NCI-H2029 (cell line): ENCODE data around the gene PTGES3.
A peak's percentile ranks its signal among the peaks of the same experiment; 100 is the strongest.
"Not testable (repeated sequence)": the region's sequence is repeated elsewhere in the genome, so short reads cannot be mapped to it uniquely, and the experiment has no call there.

ENCODE experiments used
- DNase-seq: peaks from one replicate; lab custom pipeline; 2025; lab: John Stamatoyannopoulos, UW

PTGES3 gene, protein sequence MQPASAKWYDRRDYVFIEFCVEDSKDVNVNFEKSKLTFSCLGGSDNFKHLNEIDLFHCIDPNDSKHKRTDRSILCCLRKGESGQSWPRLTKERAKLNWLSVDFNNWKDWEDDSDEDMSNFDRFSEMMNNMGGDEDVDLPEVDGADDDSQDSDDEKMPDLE

DNA sequence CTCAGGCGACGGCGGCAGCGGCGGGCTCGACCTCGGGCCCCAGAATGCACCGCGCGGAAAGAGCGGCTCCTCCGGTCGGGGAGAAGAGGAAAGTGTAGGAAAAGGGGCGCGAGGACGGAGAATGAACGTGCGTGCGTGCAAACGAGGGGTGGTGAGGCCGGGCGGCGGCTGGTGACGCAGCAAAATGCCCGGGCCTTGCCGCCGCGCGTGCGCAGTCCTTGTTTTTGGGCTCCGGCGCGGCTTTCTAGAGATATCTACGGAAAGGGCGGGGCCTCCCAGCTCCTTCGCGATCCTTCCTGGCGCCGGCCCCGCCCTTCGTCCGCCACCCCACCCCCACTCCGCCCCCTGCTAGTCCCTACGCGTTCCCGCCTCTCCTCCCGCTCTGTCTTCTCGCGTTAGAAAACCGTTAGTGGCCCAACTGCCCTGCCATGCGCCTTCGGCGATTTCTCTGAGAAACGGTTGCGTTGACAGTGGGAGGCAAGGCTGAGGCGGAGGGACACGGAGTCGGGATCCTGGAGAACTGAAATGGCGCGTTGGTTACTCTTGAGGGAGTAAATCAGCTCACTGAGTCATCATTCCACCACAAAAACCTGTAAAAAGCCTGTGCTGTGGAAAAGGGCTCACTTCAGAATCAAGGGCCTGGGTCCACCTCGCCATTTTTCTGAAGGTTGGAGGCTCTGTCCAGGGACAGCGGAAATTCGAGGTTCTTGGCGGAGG is at the start of gene PTGES3:
Gene PTGES3, minus strand, starts transcription at position 156 of the 717 bp plus-strand sequence. CDS start 285 bp downstream, outside the sequence.
- peak; percentile 98 for DNase-seq

DNA sequence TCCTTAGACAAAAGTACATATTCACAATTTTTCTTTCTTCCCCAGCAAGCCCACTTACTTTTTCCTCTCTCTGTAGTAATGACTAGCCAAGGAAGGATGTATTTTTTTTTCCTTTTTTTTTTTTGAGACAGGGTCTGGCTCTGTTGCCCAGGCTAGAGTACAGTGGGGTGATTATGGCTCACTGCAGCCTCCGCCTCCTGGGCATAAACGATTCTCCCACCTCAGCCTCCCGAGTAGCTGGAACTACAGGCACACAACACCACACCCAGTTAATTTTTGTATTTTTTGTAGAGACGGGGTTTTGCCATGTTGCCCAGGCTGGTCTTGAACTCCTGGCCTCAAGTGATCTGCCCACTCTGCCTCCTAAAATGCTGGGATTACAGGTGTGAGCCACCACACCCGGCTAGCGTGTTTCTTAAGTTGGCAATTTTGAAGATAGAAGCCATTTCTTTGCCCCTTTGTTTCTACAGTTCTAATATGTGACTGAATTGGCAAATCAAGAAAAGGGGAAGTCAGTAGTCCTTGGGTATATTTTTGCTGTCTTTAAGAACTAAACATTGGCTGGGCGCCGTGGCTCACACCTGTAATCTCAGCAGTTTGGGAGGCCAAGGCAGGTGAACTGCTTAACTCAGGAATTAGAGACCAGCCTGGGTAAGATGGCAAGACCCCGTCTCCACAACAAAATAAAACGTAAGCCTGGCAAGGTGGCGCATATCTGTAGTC is 40.2 kb upstream of the PTGES3 start:
- no peak for DNase-seq

DNA sequence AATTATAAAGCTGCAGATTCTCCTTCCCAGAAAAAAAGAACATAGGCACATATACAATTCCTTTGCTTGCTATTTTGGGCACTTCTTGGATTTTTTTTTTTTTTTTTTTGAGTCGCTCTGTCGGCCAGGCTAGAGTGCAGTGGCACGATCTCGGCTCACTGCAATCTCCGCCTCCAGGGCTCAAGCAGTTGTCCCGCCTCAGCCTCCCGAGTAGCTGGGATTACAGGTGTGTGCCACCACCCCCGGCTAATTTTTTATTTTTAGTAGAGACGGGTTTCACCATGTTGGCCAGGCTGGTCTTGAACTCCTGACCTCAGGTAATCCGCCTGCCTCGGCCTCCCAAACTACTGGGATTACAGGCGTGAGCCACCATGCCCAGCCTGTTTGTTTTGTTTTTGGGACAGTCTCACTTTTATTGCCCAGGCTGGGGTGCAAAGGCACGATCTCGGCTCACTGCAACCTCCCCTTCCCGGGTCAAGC is 38.2 kb upstream of the PTGES3 start:
- not testable (repeated sequence) for DNase-seq

DNA sequence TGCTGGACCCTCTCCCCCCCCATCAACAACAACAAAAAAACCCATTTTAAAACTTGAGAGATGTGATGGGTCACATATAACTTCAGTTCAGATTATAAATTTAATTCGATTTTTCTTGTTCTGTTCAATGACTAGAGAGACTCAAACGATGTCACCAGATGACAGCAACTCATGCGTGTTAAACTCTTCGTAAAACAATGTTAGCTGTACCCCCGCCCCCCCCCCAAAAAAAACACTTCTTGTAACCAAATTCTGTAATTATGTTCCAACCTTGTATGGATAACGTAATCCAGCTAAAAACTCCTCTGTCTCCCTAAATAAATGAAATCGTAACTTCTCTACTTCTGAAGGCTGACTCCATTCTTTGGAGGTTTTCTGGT is 37.6 kb upstream of the PTGES3 start:
- DNase-seq = no peak

DNA sequence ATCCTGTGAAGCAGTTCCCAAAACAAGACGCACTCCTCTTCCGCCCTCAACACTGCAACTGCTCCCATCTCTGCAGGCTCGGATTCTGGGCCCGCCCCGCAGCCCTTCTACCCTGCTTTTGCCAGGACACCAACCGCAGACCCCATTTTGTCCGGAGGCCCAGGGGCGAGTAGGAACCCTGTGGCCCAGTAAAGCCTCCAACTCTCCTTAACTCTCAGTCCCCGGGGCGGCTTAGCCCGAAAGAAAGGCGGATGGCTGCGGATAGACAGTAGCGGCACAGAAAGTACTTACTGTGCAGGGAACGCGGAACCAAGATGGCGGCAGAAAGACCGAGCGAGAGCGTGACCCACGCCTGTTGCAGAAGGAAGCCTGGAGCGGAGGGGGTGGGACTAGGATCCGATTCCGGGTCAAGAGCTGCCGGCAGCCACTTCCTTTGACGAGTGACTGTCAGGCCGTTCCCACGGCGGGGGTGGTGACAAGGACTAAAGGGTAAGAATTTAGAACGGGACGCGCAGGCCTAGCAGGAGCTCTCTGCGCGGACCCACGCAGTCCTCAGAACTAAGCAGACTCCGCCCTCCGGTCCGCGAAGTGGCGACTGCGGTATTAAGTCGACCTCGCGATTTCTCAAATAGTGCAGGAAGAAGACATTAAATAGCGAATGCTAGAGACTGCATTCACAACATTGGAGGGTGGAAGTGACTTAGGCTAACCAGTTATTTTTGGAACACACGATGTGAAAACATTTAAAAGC is 37.1 kb upstream of the PTGES3 start, which contains the start of gene NACA:
Gene NACA, minus strand, starts transcription at position 328 of the 751 bp plus-strand sequence. CDS start 778 bp downstream, outside the sequence.
- peak; percentile 97 for DNase-seq

DNA sequence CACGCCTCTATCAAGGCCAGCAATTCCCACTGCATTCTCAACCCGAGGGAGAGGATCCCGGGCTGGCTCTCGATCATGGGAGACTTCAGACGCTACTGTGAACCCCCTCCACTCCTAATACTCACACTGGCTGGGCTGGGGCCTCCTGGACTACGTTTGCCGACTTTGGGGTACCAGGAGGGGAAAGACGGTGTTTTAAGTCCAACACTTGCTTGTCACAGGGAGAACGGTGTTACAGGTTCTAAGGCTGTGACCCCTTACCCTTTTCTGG is 36.6 kb upstream of the PTGES3 start:
- DNase-seq = no peak

DNA sequence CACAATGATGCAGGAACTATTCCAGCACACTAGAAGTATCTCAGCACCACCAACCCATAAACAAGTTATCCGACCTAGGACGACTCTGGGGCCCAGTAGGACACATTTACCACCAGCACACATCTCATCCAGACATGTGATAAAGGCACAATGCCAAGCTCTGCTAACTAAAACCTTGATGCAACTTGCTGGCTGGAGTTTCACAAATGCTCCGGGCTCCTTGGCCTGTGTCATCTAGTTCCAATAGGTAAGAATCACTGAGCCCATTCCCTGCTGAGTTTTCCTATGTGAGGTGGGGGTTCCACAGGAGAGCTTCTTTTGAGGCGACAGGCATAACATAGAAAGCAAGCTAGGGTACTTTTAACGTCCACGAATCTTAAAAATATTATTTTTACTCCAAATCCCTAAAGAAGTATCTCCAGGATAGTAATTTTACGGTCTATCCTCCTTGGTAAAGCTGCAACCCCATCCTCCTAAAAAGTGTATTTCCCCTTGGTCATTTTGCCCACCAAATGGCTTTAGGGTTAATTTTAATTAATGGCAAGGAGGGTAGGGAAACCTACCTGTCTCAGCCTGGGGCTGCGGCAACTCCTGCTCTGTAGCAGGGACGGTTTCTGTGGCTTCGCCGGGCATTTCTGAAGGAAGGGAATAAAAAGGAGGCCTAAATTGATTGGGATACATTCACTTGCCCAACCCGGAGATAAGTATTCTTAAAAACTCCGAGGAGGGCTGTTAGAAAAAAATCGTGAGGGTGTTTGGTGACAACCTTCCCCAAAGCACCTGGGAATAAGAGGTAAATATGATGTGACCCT is 36.0 kb upstream of the PTGES3 start:
- peak; percentile 20 for DNase-seq

DNA sequence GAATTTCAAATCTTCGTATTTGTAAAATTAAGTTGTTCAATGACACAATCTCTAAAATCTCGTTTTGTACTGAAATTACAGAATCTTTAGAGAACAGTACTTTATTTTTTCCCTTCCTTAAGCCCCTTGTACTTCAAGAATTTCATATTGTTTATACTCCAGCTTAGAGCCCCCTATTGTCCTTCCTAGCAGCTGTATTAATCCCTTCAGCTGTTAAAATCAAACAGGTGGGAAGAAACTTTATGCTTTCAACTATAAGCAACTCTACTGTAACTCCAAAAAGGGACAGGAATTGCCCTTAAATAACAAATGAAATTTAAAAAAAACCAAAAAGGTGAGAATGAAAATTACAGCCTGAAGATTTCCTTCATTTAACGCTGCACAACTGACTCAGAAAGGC is 35.3 kb upstream of the PTGES3 start:
- DNase-seq = no peak

DNA sequence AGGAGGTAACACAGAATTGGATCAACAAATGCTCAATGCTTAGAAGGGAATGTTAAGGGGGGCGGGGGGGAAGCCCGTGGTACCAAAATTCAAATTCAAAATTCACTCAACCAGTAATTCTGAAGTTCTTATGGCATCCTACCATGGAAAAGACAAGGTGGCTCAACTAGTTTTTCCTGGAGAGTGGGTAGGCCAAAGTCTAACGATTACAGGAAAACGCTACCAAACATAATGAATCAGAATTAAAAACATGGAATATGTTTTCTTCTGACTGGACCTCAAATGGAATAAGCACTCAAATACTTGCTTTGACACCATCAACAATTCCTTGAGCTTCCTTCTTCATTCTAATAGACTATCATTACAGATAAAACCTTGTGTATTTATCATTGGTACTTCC is 34.7 kb upstream of the PTGES3 start:
- no peak for DNase-seq

DNA sequence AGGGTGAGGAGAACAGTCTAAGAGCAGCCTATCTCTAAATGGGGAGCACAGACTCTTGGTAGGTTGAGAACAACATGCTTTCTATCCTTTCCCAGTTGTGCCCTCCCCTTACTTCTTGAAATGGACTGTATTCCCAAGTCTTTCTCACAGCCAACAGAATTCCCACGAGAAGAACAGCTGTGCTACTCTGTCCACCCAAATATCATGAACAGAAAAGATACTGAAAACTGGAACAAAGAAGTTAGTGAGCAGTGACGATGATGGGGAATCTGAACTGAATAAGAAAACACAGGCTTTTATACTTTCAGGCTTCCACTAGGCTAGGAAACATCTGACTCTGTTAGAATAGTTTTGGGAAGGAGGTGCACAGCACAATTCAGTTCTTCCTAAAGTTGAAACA is 33.6 kb upstream of the PTGES3 start:
- no peak for DNase-seq

DNA sequence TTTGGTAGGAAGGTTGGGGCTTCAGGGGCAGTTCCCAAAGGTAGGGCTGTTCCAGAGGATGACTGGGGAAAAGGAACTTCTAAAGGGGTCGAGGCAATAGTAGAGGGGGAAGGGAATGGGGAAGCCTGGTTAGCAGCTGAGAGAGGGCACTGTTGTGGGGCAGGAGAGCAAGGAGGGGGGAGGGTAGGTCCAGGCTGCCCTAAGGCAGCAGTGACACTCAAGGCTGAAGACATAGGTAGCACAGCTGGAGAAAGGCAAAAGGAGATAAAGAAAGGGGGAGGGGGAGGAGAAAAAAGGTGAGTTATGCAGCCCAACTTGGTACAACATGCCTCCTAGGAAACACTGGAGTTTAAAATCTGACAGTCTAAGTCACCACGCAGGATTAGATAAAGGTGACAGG is 33.1 kb upstream of the PTGES3 start:
- no peak for DNase-seq

DNA sequence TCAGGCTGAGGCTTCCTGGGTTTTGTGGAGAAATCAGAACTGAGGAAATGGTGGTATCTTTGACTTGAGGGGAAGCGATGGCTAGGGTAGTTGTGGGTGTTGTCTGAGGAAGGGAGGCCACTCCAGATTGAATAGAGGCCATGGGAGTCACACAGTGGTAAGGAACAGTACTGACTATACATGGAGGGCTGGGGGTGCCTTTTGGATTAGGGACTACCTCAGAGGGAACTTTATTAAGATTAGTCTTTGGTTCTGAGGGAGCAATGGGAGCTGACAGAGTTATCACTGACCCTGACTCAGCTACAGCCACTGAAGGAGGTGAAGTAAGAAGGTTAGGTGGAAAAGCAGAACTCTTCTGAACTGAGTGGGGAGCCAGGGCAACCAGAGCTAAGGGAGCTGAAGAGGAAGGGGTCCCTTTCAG is 32.7 kb upstream of the PTGES3 start:
- no peak for DNase-seq

DNA sequence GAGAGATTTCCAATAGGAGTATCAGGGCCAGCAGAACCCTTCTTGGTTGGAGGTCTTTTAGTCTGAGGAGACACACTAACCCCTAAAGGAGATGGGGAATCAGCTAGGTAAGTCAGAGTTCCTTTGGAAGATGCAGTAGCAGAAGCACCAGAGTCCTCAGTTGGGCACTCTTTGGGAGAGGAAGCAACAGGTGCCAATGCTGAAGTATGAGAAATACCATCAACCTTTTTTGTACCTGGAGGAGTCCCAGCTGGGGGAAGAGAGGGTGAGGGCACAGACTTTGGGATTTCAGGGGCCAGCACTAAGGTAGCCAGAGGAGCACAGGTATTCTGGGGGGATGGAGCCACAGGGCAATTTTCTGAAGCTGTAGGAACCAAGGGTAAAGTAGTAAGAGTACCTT is 31.0 kb upstream of the PTGES3 start:
- no peak for DNase-seq

DNA sequence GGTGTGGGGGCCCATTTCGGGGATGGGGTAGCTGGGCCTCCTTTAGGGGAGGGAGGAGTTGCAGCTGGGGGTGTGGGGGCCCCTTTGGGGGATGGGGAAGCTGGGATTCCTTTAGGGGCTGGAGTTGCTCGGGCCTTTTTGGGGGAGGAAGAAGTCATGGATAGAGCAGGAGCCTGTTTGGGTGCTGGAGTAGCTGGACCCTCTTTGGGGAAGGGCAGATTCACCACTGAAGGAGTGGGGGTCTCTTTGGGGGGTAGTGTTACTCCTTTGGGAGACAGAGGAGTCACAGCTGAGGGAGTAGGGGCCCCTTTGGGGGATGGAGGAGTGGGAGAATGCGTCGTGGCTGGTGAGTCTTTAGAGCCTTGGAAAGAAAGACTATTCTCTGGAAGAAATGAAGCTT is 30.6 kb upstream of the PTGES3 start:
- DNase-seq = no peak

DNA sequence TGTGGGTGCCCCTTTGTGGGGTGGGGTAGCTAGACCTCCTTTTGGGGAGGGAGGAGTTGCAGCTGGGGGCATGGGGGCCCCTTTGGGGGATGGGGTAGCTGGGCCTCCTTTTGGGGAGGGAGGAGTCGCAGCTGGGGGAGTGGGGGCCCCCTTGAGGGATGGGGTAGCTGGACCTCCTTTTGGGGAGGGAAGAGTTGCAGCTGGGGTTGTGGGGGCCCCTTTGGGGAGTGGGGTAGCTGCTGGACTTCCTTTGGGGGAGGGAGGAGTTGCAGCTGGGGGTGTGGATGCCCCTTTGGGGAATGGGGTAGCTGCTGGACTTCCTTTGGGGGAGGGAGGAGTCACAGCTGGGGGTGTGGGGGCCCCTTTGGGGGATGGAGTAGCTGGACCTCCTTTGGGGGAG is 30.1 kb upstream of the PTGES3 start:
- DNase-seq = no peak

DNA sequence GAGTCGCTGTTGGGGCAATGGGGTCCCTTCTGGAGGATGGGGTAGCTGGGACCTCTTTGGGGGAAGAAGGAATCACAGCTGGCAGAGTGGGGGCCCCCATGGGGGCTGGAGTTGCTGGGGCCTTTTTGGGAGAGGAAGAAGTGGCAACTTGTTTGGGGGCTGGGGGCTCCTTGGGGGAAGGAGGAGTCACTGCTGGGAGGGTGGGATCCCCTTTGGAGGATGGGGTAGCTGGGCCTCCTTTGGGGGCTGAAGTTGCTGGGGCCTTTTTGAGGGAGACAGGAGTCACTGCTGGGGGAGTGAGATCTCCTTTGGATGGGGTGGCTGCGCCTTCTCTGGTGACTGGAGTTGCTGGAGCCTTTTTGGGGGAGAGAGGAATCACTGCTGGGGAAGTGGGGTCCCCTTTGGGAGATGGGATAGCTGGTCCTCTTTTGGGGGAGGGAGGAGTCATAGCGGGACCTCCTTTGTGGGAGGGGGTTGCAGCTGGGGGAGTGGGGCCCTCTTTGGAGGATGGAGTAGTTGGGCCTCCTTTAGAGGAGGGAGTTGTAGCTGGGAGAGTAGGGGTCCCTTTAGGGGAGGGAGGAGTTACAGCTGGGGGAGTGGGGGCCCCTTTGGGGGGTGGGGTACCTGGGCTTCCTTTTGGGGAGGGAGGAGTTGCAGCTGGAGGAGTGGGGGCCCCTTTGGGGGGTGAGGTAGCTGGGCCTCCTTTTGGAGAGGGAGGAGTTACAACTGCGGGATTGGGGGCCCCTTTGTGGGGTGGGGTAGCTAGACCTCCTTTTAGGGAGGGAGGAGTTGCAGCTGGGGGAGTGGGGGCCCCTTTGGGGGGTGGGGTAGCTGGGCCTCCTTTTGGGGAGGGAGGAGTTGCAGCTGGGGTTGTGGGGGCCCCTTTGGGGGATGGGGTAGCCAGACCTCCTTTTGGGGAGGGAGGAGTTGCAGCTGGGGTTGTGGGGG is 29.1 kb upstream of the PTGES3 start:
- no peak for DNase-seq

DNA sequence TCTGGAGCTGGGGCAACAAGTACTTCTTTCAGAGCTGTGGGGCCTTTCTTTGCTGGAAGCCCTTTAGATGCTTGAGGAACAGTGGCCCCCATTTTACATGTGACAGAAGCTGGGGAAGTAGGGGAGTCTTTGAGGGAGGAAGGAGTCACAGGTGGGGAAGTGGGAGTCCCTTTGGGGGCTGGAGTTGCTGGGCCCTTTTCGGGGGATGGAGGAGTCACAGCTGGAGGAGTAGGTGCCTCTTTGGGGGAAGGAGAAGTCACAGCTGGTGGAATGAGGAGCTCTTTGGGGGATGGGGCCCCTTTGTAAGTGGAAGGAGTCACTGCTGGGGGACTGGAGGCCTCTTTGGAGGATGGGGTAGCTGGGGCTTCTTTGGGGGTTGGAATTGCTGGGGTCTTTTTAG is 28.4 kb upstream of the PTGES3 start:
- no peak for DNase-seq

DNA sequence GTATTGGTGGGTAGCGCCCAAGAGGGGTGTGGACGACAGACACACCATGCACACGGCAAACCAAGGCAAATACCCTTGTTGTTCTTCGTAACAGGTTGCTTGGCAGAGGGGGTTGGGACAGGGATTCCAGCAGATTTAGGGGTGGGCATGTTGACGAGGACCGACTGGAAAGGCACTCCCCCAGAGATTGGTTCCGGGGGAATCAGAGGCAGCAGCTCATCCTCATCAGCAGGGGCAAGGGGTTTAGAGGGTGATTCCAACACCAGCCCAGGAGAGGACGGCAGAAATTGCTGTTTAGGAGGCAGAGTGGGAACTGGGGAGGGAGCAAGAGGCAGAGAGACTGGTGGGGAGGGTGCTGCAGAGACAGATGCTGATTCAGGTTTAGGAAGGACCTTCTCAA is 27.7 kb upstream of the PTGES3 start:
- no peak for DNase-seq

DNA sequence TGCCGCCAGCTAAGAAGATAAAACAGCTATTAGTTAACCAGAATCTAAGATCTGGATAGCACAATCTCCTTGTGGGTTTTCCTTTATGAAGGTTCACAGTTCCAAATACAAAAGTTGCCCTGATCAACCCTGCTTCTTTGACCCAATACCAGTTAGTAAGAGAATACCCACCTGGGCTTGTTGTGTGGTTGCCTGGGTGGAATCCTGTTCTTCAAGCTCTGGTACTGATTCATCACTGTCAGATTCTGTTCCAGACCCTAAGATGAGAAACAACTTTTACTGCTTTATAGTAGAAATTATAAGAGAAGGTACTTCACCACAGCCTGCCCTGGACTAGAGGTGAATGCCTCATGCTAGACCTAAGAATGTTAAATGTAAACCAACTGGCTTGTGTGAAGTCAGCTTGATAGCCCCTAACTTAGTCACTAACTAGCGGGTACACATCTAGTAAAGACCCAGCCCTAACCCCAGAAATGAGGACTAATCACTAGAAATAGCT is 26.4 kb upstream of the PTGES3 start:
- DNase-seq = no peak

DNA sequence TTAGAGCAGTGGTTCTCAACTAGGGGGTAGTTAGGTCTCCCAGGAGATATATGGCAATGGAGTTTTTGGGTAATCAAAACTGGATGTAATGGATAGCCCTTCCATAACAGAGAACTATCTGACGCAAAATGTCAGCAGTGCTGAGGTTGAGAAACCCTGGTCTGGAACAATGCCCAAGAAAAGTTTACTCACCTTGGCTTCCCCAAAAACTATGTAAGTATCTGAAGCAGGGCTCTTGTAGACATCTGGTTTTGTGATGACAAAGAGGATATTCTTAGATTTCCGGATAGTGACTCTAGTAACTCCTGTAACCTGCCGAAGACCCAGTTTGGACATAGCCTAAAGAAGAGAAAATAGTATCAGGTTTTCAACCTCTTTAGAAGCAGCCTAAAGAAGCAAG is 25.3 kb upstream of the PTGES3 start:
- DNase-seq = no peak
